K562 (cell line): ENCODE data around the gene ZFPM1. TPM values are rescaled to one million over a fixed set of nuclear protein-coding genes. Genes with fewer than 3 reads are reported as not detected.

Source experiments
- BACH1 ChIP-seq: fragments of 200-800 bp; sonication (Bioruptor generic); IDR thresholded peaks from 2 replicates; pipeline ENCODE4 v1.6.1; 2016; ENCODE audit warnings: missing genetic modification characterization, missing compliant biosample characterization
- CREM ChIP-seq: IDR thresholded peaks from 2 replicates; pipeline ENCODE4 v1.6.1; 2014; ENCODE audit warnings: antibody characterized with exemption, low read depth
- CTCF ChIP-seq, 3 experiments: IDR thresholded peaks in 2 of 3; conservative IDR thresholded peaks in 1 of 3; 2 replicates each; pipeline ENCODE4 v1.5.1; 2011 to 2012; ENCODE audit warnings: low read length in 3 of 3, mild to moderate bottlenecking in 3 of 3, control low read depth in 2 of 3, improper control_type of control experiment in 1 of 3, inconsistent platforms in 1 of 3, low read depth in 1 of 3, mixed read lengths in 1 of 3, moderate library complexity in 1 of 3; ENCODE audit not compliant: insufficient read depth in 2 of 3
- FOXA3 ChIP-seq, 2 experiments: fragments of 450-650 bp in 1 of 2; sonication (generic) in 1 of 2; formaldehyde crosslinking; IDR thresholded peaks in 1 of 2; conservative IDR thresholded peaks in 1 of 2; 2 replicates each; pipeline versions ENCODE4 v1.4.0 to v1.8.0; 2020 to 2022; ENCODE audit warnings: mild to moderate bottlenecking in 2 of 2, missing genetic modification reagents in 1 of 2
- PCBP1 ChIP-seq: fragments of 200-400 bp; formaldehyde crosslinking; IDR thresholded peaks from 2 replicates; pipeline ENCODE4 v1.6.1; 2018; ENCODE audit warnings: mild to moderate bottlenecking, low read depth, low read length; ENCODE audit not compliant: poor library complexity, severe bottlenecking
- SMC3 ChIP-seq: conservative IDR thresholded peaks from 2 replicates; pipeline ENCODE4 v1.6.1; 2011; ENCODE audit warnings: low read depth, low read length, improper control_type of control experiment; ENCODE audit not compliant: insufficient read depth
- SOX6 ChIP-seq: fragments of 450-650 bp; IDR thresholded peaks from 2 replicates; pipeline ENCODE4 v1.6.1; 2014; ENCODE audit warnings: mild to moderate bottlenecking
- TEAD1 ChIP-seq, 2 experiments: fragments of 450-650 bp in 1 of 2; sonication (generic) in 1 of 2; formaldehyde crosslinking; IDR thresholded peaks; 2 replicates each; pipeline versions ENCODE4 v1.4.0 to v1.8.0; 2020 to 2022; ENCODE audit warnings: mild to moderate bottlenecking in 2 of 2, missing genetic modification reagents in 1 of 2
- ZKSCAN8 ChIP-seq: fragments of 200-800 bp; sonication (Bioruptor generic); IDR thresholded peaks from 2 replicates; pipeline ENCODE4 v1.6.1; 2016; ENCODE audit warnings: missing genetic modification characterization, missing compliant biosample characterization
- ZNF143 ChIP-seq: sonication (generic); formaldehyde crosslinking; IDR thresholded peaks from 2 replicates; pipeline ENCODE4 v1.9.0; 2022; ENCODE audit warnings: mild to moderate bottlenecking, missing genetic modification reagents
- ZNF175 ChIP-seq: fragments of 200-800 bp; sonication (Bioruptor generic); IDR thresholded peaks from 2 replicates; pipeline ENCODE4 v1.6.1; 2016; ENCODE audit warnings: low read depth, mild to moderate bottlenecking, missing genetic modification characterization, missing compliant biosample characterization
- ZNF444 ChIP-seq: fragments of 250-450 bp; sonication (Bioruptor Pico); IDR thresholded peaks from 2 replicates; pipeline ENCODE4 v1.4.0; 2020; ENCODE audit warnings: mild to moderate bottlenecking, moderate library complexity
- polyA plus RNA-seq, 8 experiments: library from polyadenylated mRNA; depleted of rRNA in 4 of 8; stranded (reverse) in 5 of 8; unstranded in 3 of 8; fragments of >200 nt; fragmentation: Nextera tagmentation in 2 of 8; fragmentation: Illumina TruSeq in 1 of 8; extraction: Ambion mirVana in 2 of 8; extraction: Trizol in 1 of 8; gene quantifications; 2 replicates each; pipeline versions ENCODE4 v1.2.1 to v1.2.3, GENCODE V29; 2011 to 2014; ENCODE audit warnings: inconsistent platforms in 1 of 8, missing spikeins in 1 of 8
- total RNA-seq, 7 experiments: library from RNA; depleted of rRNA in 6 of 7; stranded (reverse); fragments of >200 nt in 6 of 7; fragmentation: Illumina TruSeq in 2 of 7; extraction: Trizol in 2 of 7; gene quantifications; 2 replicates each; pipeline versions ENCODE4 v1.2.1 to v1.2.3, GENCODE V29; 2011 to 2021; ENCODE audit warnings: low replicate concordance in 1 of 7
- TF ChIP-seq, protein P1 (sequence below): fragments of 450-650 bp; formaldehyde crosslinking; IDR thresholded peaks from 2 replicates; pipeline ENCODE4 v1.4.0; 2020; ENCODE audit warnings: mild to moderate bottlenecking, moderate library complexity
- TF ChIP-seq, protein P2 (sequence below): fragments of 450-650 bp; IDR thresholded peaks from 2 replicates; pipeline ENCODE4 v1.6.1; 2016; ENCODE audit warnings: low read depth

ZFPM1 gene
- total and polyA plus RNA-seq, 9 of the 15 experiments (the other 6 are each of a cell fraction or from before 2014, with no cell fraction given): 0.03 to 35.9 (median 1.4) TPM

DNA sequence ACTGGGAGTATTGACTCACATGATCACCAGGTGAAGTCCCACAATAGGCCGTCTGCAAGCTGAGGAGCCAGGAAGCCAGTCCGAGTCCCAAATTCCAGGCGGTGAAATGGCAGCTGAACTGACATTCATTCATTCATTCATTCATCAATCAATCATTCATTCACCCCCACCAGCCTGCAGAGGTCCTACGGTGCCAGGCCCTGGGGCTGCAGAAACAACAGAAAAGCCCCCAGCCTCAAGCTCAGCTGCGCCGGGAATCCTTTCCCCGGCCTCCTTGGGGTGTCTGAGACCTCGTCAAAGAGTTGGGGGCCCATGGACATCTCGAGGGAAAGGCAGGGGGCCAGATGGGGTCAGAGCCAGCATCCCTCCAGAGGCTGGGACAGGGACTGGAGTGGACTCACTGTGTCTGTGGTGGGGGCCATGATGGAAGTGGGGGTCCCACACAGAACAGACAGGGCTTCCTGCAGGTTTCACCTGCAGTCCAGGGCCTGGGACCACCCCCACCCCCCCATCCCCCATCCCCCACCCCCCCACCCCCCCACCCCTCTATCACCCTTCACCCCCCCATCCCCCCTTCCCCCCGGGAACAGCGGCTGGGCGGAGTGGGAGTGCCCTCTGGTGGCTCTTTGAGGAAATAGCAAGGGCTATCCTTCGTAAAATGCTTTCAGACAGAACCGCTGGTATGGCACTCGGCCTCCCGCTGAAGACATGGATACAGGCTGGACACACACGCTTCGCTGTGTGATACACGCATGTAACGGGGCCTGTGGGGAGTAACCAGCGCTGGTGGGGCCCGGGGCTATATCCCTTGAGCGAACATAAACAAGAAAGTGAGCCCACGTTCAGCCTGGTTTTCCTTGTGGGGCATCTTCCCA is 108.6 kb downstream of the ZFPM1 start (continued):
- TF ChIP-seq, protein P1, sequence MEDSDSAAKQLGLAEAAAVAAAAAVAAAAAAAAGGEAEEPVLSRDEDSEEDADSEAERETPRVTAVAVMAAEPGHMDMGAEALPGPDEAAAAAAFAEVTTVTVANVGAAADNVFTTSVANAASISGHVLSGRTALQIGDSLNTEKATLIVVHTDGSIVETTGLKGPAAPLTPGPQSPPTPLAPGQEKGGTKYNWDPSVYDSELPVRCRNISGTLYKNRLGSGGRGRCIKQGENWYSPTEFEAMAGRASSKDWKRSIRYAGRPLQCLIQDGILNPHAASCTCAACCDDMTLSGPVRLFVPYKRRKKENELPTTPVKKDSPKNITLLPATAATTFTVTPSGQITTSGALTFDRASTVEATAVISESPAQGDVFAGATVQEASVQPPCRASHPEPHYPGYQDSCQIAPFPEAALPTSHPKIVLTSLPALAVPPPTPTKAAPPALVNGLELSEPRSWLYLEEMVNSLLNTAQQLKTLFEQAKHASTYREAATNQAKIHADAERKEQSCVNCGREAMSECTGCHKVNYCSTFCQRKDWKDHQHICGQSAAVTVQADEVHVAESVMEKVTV (CRISPR knock-in tag): peak; percentile 76
- TF ChIP-seq ZNF444 (0 out of 2 replicates have a peak, but pooled peaks have one; percentile 49), ZKSCAN8 (CRISPR knock-in tag) (no peak), PCBP1 (peak; percentile 85), ZNF175 (CRISPR knock-in tag) (no peak), FOXA3 (CRISPR knock-in tag; conservative IDR thresholded peaks at IDR 0.05 in 1 of 2, IDR thresholded peaks at IDR 0.05 in 1 of 2) (0 out of 4 replicates have a peak, but pooled peaks of 1 of the 2 experiments have one; percentile 67), SOX6 (no peak), TEAD1 (CRISPR knock-in tag; IDR thresholded peaks at IDR 0.05) (peak in 1 of 2 experiments; percentile 22; a peak in 1 of 4 replicates), SMC3 (peak; percentile 90), CREM (0 out of 2 replicates have a peak, but pooled peaks have one; percentile 6), ZNF143 (CRISPR knock-in tag) (0 out of 2 replicates have a peak, but pooled peaks have one; percentile 12), BACH1 (tag) (no peak), CTCF (IDR thresholded peaks at IDR 0.05 in 2 of 3, conservative IDR thresholded peaks at IDR 0.05 in 1 of 3; ENCODE audit: insufficient read depth in 2 of 3, low read depth in 1 of 3, low read length in 3 of 3) (peak; percentile 77 to 89 (median 83))
- TF ChIP-seq, protein P2, sequence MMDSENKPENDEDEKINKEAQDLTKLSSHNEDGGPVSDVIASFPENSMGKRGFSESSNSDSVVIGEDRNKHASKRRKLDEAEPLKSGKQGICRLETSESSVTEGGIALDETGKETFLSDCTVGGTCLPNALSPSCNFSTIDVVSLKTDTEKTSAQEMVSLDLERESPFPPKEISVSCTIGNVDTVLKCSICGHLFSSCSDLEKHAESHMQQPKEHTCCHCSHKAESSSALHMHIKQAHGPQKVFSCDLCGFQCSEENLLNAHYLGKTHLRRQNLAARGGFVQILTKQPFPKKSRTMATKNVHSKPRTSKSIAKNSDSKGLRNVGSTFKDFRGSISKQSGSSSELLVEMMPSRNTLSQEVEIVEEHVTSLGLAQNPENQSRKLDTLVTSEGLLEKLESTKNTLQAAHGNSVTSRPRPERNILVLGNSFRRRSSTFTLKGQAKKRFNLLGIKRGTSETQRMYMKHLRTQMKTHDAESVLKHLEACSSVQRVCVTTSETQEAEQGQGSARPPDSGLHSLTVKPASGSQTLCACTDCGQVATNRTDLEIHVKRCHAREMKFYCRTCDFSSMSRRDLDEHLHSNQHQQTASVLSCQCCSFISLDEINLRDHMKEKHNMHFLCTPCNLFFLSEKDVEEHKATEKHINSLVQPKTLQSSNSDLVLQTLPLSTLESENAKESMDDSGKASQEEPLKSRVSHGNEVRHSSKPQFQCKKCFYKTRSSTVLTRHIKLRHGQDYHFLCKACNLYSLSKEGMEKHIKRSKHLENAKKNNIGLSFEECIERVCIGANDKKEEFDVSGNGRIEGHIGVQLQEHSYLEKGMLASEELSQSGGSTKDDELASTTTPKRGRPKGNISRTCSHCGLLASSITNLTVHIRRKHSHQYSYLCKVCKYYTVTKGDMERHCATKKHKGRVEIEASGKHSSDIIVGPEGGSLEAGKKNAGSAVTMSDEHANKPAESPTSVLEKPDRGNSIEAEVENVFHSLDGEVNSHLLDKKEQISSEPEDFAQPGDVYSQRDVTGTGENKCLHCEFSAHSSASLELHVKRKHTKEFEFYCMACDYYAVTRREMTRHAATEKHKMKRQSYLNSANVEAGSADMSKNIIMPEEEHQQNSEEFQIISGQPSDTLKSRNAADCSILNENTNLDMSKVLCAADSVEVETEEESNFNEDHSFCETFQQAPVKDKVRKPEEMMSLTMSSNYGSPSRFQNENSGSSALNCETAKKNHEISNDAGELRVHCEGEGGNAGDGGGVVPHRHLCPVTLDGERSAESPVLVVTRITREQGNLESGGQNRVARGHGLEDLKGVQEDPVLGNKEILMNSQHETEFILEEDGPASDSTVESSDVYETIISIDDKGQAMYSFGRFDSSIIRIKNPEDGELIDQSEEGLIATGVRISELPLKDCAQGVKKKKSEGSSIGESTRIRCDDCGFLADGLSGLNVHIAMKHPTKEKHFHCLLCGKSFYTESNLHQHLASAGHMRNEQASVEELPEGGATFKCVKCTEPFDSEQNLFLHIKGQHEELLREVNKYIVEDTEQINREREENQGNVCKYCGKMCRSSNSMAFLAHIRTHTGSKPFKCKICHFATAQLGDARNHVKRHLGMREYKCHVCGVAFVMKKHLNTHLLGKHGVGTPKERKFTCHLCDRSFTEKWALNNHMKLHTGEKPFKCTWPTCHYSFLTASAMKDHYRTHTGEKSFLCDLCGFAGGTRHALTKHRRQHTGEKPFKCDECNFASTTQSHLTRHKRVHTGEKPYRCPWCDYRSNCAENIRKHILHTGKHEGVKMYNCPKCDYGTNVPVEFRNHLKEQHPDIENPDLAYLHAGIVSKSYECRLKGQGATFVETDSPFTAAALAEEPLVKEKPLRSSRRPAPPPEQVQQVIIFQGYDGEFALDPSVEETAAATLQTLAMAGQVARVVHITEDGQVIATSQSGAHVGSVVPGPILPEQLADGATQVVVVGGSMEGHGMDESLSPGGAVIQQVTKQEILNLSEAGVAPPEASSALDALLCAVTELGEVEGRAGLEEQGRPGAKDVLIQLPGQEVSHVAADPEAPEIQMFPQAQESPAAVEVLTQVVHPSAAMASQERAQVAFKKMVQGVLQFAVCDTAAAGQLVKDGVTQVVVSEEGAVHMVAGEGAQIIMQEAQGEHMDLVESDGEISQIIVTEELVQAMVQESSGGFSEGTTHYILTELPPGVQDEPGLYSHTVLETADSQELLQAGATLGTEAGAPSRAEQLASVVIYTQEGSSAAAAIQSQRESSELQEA: no peak
